Left ventricle myocardium superior (tissue), 1 donor: ENCODE results near the gene ISG15. TPM values are rescaled to one million over a fixed set of nuclear protein-coding genes. Genes with fewer than 3 reads are reported as not detected.
"Not testable (repeated sequence)": the region's sequence is repeated elsewhere in the genome, so short reads cannot be mapped to it uniquely, and the experiment has no call there.

ENCODE experiments used
- ATAC-seq: fragments of 200-7000 bp; cut with Tn5 transposase; one replicate; pipeline ENCODE4 v1.9.1; 2020; ENCODE audit warnings: mild to moderate bottlenecking, moderate library complexity
- DNase-seq: peaks from one replicate; pipeline ENCODE4 v3.0.0-alpha.2; 2020
- intact Hi-C: fragments of 100-400 bp; cut with micrococcal nuclease; formaldehyde crosslinking; loops from one replicate; pipeline ENCODE4 v1.11.0; 2022
- total RNA-seq: library from RNA; stranded (reverse); fragmentation: NEBNext Ultra II Directional; extraction: Animal tissue kit (Norgen Biotek cat#: 25700); gene quantifications from one replicate; pipeline ENCODE4 v1.2.1, GENCODE V29; 2021
- donor health status: DM: no; HTN: yes; CAD: no; lungs with severe emphysema.

ISG15 gene
- total RNA-seq, 1 donor from 2014 or later: 16.4 TPM

GRCh38 chr1:1004780-1005697 is 8.3 kb upstream of the ISG15 start:
- ATAC-seq (peak; percentile 27), DNase-seq (peak; percentile 73)
- intact Hi-C loops: no loop called here

- intact Hi-C loops: no loop called here
- no peak for DNase-seq
These were observed 7.5 kb upstream of the ISG15 start for GRCh38 chr1:1005774-1006304.

DNA sequence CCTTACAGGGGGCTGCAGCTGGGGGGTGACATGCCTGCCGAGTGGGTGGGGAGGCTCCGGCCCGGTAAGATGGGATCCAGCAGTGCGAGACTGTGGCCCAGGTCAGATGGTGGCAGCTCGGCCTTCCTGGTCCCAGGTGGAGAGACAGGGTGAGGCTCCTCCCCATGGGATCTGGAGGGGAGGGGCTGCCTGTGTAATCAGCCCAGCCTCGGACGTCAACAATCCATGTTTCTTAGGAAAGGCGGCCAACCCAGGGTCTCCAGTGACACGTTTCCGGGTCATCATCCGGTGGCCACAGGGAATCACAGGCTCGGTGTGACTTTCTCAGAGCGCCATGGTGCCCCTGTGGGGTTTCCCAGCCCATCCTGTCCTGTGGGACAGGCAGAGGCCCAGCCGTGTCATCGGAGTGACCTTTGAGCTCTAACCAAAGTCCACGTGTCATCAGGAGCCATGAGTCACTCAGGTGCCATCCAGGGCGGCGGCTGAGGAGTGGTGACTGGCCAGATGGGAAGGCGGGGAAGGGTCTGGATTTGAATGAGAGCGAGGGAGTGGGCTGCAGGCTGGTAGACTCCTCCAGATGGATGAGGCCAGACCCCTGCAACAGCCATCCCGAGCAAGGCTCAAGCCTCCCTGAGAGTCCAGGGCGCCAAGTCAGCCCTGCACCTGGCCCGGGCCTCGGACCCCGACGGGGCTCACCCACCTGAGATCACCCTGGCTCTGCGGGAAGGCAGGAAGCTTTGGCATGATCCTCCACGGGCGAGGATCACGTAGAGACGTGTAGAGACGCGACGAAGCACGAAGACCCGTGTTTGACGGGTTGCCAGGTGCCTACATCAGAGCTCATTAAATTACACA is 6.8 kb upstream of the ISG15 start:
- no peak for DNase-seq
- no peak for ATAC-seq
- intact Hi-C loops: no loop called here

More at GRCh38 chr1:1005774-1006304, 7.5 kb upstream of the ISG15 start:
- no peak for ATAC-seq

GRCh38 chr1:1010131-1010530 is 3.2 kb upstream of the ISG15 start:
- intact Hi-C loops, DNase-seq, ATAC-seq: not testable (repeated sequence)

DNA sequence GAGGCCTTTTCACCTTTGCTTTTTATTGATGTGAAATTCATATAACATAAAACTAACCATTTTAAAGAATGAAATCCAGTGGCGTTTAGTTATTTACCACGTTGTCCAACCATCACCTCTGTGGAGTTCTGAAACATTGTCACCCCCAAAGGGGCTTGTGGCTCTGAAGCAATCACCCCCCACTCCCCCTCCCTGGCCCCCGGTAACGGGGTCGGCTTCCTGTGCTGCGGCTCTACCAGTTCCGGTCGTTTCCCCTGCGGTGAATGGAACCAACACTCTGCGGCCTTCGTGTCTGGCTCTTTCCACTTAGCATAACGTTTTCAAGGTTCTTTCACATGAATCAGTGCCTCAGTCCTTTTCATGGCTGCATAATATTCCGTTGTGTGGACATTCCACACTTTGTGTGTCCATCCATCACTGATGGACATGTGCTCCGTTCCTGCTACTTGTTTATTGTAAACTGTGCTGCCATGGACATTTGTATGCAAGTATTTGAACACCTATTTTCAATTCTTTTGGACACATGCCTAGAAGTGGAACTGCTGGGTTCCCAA is 1.8 kb upstream of the ISG15 start:
- ATAC-seq (no peak), DNase-seq (no peak)
- intact Hi-C loops: no loop called here

DNA sequence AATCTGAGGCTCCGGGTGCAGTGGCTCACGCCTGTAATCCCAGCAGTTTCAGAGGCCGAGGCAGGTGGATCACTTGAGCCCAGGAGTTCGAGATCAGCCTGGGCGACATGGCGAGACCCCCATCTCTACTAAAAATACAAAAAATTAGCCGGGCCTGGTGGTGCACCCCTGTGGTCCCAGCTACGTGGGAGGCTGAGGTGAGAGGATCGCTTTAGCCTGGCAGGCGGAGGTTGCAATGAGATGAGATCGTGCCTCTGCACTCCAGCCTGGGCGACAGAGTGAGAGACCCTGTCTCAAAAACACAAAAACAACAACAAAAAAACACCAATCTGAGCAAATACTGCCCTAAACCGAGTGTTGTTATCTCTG is 577 bp upstream of the ISG15 start:
- peak; percentile 23 for DNase-seq
- ATAC-seq, intact Hi-C loops: not testable (repeated sequence)

DNA sequence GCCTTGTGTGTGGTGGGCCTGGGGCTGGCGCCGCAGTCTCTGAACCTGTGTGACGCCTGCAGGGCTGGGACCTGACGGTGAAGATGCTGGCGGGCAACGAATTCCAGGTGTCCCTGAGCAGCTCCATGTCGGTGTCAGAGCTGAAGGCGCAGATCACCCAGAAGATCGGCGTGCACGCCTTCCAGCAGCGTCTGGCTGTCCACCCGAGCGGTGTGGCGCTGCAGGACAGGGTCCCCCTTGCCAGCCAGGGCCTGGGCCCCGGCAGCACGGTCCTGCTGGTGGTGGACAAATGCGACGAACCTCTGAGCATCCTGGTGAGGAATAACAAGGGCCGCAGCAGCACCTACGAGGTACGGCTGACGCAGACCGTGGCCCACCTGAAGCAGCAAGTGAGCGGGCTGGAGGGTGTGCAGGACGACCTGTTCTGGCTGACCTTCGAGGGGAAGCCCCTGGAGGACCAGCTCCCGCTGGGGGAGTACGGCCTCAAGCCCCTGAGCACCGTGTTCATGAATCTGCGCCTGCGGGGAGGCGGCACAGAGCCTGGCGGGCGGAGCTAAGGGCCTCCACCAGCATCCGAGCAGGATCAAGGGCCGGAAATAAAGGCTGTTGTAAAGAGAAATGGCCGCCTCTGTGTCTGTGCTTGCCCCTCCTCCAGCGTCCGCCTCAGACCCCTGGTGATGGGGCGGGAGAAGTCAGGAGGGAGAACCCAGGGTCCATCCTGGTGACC is 788 bp downstream of the ISG15 start:
- ATAC-seq (peak; percentile 22), DNase-seq (no peak)
- intact Hi-C loops: no loop called here

GRCh38 chr1:1014799-1015681 is 1.7 kb downstream of the ISG15 start:
- DNase-seq: no peak
- intact Hi-C loops: no loop called here
- ATAC-seq: no peak

GRCh38 chr1:1017397-1018320 is 4.4 kb downstream of the ISG15 start:
- intact Hi-C loops, ATAC-seq, DNase-seq: not testable (repeated sequence)

DNA sequence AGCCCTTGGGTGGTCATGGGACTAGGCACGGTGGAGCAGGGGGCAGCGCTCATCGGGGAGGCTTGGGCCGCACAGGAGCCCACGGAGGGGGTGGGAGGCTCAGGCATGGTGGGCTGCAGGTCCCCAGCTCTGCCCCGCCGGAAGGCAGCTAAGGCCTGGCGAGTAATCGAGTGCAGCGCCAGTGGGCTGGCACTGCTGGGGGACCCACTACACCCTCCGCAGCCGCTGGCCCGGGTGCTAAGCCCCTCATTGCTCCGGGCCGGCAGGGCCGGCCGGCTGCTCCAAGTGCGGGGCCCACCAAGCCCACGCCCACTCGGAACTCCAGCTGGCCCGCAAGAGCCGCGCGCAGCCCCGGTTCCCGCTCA is 5.0 kb downstream of the ISG15 start:
- intact Hi-C loops, DNase-seq, ATAC-seq: not testable (repeated sequence)

DNA sequence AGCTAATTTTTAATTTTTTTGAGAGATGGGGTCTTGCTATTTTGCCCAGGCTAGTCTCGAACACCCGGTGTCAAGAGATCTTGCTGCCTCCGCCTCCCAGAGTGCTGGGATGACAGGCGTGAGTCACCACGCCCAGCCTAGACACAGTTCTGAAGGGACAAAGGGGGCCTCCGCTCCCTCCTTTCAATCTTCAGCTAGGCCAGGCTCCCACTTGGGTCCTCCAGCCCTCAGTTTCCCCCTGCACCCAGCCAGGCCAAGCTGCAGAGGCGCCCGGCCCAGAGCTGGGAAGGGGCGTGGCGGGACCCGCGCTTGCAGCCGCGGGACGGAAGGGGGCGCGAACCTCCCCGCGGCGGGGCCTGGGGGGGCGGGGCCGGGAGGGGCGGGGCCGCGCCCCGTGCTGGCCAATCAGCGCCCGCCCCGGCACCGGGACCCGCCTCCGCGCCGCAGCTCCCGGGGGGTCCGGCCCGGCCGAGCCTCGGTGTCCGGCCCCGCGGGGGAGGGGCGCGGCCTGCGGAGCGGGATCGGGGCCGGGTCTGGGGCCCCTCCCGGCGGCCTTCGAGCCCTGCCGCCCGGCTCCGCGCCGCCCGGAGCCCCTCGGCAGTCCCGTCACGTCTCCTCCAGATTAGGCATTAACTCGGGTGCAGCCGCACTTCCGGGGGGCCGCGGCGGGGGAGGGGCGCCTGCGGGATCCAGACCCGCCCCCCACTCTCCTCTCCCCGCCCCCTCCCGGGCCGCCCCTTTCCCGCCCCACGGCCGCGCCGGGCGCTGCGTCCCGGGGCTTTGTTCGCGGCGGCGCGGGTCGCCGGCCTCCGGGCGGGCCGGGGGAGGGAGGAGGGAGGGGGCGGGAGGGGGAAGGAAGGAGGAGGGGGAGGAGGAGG is 6.1 kb downstream of the ISG15 start:
- ATAC-seq (peak; percentile 90), DNase-seq (peak; percentile 93)
- intact Hi-C loops: no loop called here

- intact Hi-C loops: no loop called here
- DNase-seq: peak; percentile 77
- peak; percentile 57 for ATAC-seq
These were observed 6.7 kb downstream of the ISG15 start, which contains the start of gene AGRN for GRCh38 chr1:1020000-1020404. Gene AGRN (plus strand): TSS chr1:1020120. CDS start chr1:1020173, 53 bp downstream.

GRCh38 chr1:1020415-1021009 is 7.2 kb downstream of the ISG15 start:
- intact Hi-C loops: no loop called here
- DNase-seq (no peak), ATAC-seq (no peak)

DNA sequence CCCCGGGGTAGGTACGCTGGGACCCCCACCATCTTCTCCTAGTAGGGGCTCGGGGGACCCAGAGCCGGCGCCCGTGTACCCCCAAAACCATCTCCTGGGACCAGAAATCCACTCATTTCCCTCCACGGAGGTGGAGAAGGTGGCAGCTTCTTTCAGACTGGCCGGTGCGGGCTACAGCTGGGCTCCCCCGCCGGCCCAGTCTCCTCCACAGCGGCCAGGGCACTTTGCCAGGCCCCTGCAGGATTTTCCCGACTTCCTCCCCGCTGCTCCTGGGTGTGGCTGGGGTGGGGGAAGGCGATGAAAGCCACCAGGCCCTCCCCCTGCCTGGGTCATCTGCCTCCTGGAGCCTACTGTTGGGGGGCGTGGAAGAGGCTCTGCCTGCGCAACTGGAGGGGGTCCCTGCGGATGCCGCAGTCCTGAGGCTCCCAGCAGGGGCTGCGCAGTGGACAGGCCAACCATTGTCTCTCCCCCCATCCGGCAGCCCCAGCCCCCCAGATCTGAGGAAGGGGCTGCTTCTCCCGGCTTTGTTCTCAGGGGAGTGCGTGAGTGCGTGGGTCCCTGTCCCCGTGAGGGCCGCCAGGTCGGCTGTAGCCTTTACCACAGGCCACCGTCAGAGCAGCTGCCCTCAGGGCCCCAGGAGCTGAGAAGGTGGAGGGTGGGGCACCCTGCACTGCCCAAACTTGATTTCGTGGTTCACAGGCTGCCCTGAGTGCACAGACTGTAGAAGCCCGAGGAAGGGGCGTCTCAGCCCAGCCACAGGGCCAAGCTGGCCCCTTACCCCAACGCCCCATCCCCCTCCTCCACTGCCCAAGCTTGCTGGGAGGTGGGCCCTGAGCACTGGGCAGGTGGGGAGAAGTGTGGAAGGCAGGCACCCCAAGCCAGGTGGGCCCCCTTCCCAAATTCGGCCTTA is 8.0 kb downstream of the ISG15 start:
- ATAC-seq (peak; percentile 16), DNase-seq (peak; percentile 81)
- intact Hi-C loops: no loop called here

DNA sequence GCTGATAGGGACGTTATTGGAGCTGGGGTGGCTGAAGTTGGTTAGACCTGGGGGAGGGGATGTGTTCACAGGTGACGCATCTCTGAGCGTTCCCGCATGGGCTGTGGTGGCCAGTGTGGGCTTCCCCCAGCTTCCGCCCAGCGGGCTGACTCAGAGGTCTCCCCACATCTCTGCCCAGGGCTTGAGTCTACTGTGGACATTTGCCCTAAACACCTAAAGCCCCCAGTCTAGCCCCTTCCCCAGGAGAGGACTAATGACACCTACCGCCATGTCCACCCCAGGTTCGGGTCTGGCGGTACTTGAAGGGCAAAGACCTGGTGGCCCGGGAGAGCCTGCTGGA is 8.6 kb downstream of the ISG15 start:
- no peak for ATAC-seq
- DNase-seq: no peak
- intact Hi-C loops: no loop called here
